ENCODE results near the gene KLHDC10.
"Not testable (repeated sequence)": the region's sequence is repeated elsewhere in the genome, so short reads cannot be mapped to it uniquely, and the experiment has no call there.

The KLHDC10 gene

DNA sequence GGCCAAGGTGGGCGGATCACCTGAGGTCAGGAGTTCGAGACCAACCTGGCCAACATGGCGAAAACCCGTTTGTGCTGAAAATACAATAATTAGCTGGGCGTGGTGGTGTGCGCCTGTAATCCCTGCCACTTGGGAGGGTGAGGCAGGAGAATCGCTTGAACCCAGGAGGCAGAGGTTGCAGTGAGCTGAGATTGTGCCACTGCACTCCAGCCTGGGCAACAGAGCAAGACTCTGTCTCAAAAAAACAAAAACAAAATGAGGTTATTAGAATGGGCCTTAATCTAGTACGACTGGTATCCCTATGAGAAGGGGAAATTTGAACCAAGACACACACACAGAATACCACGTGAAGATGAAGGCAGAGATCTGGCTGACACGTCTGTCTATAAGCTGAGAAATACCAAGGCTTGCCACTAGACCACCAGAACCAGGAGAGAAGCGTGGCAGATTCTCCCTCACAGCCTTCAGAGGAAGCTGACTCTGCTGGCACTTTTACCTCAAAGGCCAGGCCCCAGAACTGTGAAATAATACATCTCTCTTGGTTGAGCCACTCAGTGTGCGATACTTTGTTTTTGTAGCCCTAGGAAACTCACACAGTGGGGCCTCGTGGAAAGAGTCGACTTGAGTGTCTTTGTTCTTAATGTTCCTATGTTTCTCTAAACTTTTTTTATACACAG, 75.2 kb downstream of the KLHDC10 start:
- H3K4me3 ChIP-seq (ENCODE audit: low read length) = no peak overlapping the region
- no peaks in the 10 kb centered on the region for H3K9me2 ChIP-seq (replicated peaks; ENCODE audit: control insufficient read depth, low read length)
- H3K4me1 ChIP-seq (ENCODE audit: control insufficient read depth, low read length) = peaks cover 53% of the 10 kb centered on the region
- no peaks in the 10 kb centered on the region for H3K79me2 ChIP-seq (ENCODE audit: control insufficient read depth, low read length)
- no peak overlapping the region for H3K27ac ChIP-seq (ENCODE audit: low read depth, low read length)
- peaks cover 25% of the 10 kb centered on the region for H3F3A ChIP-seq (ENCODE audit: control insufficient read depth, insufficient read depth)
- H3K27me3 ChIP-seq (ENCODE audit: control insufficient read depth, low read length) = peaks cover 35% of the 10 kb centered on the region
- H4K20me1 ChIP-seq (ENCODE audit: control insufficient read depth, insufficient read depth, low read depth, low read length) = no peaks in the 10 kb centered on the region
- no peak overlapping the region for H3K4me2 ChIP-seq (ENCODE audit: low read length)
- H3K36me3 ChIP-seq (ENCODE audit: control insufficient read depth, low read length) = no peaks in the 10 kb centered on the region
- no peaks in the 10 kb centered on the region for H3K9me3 ChIP-seq (ENCODE audit: control insufficient read depth, insufficient read depth, low read length)
- no peak for TF ChIP-seq EZH2phosphoT487 (IDR thresholded peaks at IDR 0.05; ENCODE audit: borderline replicate concordance, low read length)
- TF ChIP-seq CTCF (IDR thresholded peaks at IDR 0.05; ENCODE audit: low read depth, low read length, poor library complexity, severe bottlenecking) = no peak

GRCh38 chr7:130146142-130146541, 75.8 kb downstream of the KLHDC10 start:
- Histone ChIP-seq H3F3A (ENCODE audit: control insufficient read depth, insufficient read depth) (peaks cover 26% of the 10 kb centered on the region), H3K4me1 (ENCODE audit: control insufficient read depth, low read length) (peaks cover 54% of the 10 kb centered on the region), H3K27me3 (ENCODE audit: control insufficient read depth, low read length) (peaks cover 35% of the 10 kb centered on the region)
- H3K4me3 ChIP-seq (ENCODE audit: low read length); H3K36me3 ChIP-seq (ENCODE audit: control insufficient read depth, low read length); H3K27ac ChIP-seq (ENCODE audit: low read depth, low read length); H4K20me1 ChIP-seq (ENCODE audit: control insufficient read depth, insufficient read depth, low read depth, low read length); H3K9me3 ChIP-seq (ENCODE audit: control insufficient read depth, insufficient read depth, low read length); H3K9me2 ChIP-seq (replicated peaks; ENCODE audit: control insufficient read depth, low read length); H3K4me2 ChIP-seq (ENCODE audit: low read length); H3K79me2 ChIP-seq (ENCODE audit: control insufficient read depth, low read length): not testable (repeated sequence)

GRCh38 chr7:130146693-130147405, 76.5 kb downstream of the KLHDC10 start:
- Histone ChIP-seq H3K27ac (ENCODE audit: low read depth, low read length) (no peak overlapping the region), H3F3A (ENCODE audit: control insufficient read depth, insufficient read depth) (peaks cover 26% of the 10 kb centered on the region), H4K20me1 (ENCODE audit: control insufficient read depth, insufficient read depth, low read depth, low read length) (no peaks in the 10 kb centered on the region), H3K27me3 (ENCODE audit: control insufficient read depth, low read length) (peaks cover 31% of the 10 kb centered on the region), H3K79me2 (ENCODE audit: control insufficient read depth, low read length) (no peaks in the 10 kb centered on the region), H3K4me2 (ENCODE audit: low read length) (no peak overlapping the region), H3K36me3 (ENCODE audit: control insufficient read depth, low read length) (no peaks in the 10 kb centered on the region), H3K9me3 (ENCODE audit: control insufficient read depth, insufficient read depth, low read length) (peaks cover 3% of the 10 kb centered on the region; the same call in 1 of the 2 replicates), H3K4me1 (ENCODE audit: control insufficient read depth, low read length) (peaks cover 54% of the 10 kb centered on the region), H3K9me2 (replicated peaks; ENCODE audit: control insufficient read depth, low read length) (no peaks in the 10 kb centered on the region), H3K4me3 (ENCODE audit: low read length) (no peak overlapping the region)
- TF ChIP-seq EZH2phosphoT487 (IDR thresholded peaks at IDR 0.05; ENCODE audit: borderline replicate concordance, low read length) (no peak), CTCF (IDR thresholded peaks at IDR 0.05; ENCODE audit: low read depth, low read length, poor library complexity, severe bottlenecking) (no peak)

DNA sequence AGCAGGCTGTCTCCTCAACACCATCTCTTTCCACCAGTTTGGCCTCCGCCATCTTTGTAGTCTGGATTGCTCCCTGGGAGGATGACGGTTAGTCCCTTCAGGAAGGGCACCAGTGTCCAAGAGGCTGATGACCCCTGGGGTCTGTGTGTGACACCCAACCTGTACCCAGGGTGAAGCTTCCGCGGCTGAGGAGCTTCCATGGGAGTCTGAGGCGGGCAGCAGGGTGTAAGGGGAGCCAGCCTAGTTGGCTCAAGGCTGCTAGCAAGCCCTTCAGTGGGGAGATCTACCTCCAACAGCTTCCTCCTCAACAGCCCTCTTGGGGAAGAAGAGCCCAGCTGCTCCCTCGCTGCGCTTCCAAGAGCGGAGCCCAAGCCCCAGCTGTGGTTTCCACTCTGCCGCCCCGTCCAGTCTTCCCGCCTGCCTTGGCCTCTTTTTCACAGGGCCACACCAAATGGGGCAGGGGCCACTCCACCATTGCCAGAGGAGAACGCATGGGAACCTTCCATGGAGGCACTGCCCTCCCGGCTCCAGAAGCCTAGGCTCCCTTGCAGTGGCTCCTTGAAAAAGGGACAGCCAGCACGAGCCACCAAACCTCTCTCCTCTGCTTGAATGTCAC, 77.5 kb downstream of the KLHDC10 start:
- Histone ChIP-seq H3K4me2 (ENCODE audit: low read length) (no peak overlapping the region), H3K9me3 (ENCODE audit: control insufficient read depth, insufficient read depth, low read length) (peaks cover 3% of the 10 kb centered on the region; the same call in 1 of the 2 replicates), H3F3A (ENCODE audit: control insufficient read depth, insufficient read depth) (peaks cover 26% of the 10 kb centered on the region), H3K27ac (ENCODE audit: low read depth, low read length) (no peak overlapping the region), H3K4me1 (ENCODE audit: control insufficient read depth, low read length) (peaks cover 50% of the 10 kb centered on the region), H3K79me2 (ENCODE audit: control insufficient read depth, low read length) (no peaks in the 10 kb centered on the region), H3K4me3 (ENCODE audit: low read length) (no peak overlapping the region), H3K27me3 (ENCODE audit: control insufficient read depth, low read length) (peaks cover 26% of the 10 kb centered on the region), H3K9me2 (replicated peaks; ENCODE audit: control insufficient read depth, low read length) (no peaks in the 10 kb centered on the region), H4K20me1 (ENCODE audit: control insufficient read depth, insufficient read depth, low read depth, low read length) (no peaks in the 10 kb centered on the region), H3K36me3 (ENCODE audit: control insufficient read depth, low read length) (no peaks in the 10 kb centered on the region)
- no peak for TF ChIP-seq CTCF (IDR thresholded peaks at IDR 0.05; ENCODE audit: low read depth, low read length, poor library complexity, severe bottlenecking)
- no peak for TF ChIP-seq EZH2phosphoT487 (IDR thresholded peaks at IDR 0.05; ENCODE audit: borderline replicate concordance, low read length)
